Esophagus squamous epithelium (tissue), 5 donors: Measurements from ENCODE around the gene SLC9A8. TPM values are rescaled to one million over a fixed set of nuclear protein-coding genes. Genes with fewer than 3 reads are reported as not detected.
"Not testable (repeated sequence)": the region's sequence is repeated elsewhere in the genome, so short reads cannot be mapped to it uniquely, and the experiment has no call there.

ENCODE experiments used
- DNase-seq: peaks from one replicate; lab custom pipeline; 2025; lab: John Stamatoyannopoulos, UW
- H3K27ac ChIP-seq, 4 donors: fragments of 200-600 bp; sonication (generic); one replicate each; pipeline ENCODE4 v1.5.1; 2016 to 2019; ENCODE audit warnings: mild to moderate bottlenecking in 1 of 4
- H3K27me3 ChIP-seq, 4 donors: fragments of 200-600 bp; sonication (generic); 1 replicate in 3 of 4; 2 replicates in 1 of 4; pipeline versions ENCODE4 v1.5.1 to v1.6.0; 2017 to 2021; ENCODE audit warnings: antibody characterized with exemption in 1 of 4
- H3K36me3 ChIP-seq, 3 donors: fragments of 200-600 bp; sonication (generic); one replicate each; pipeline ENCODE4 v1.5.1; 2016 to 2019
- H3K4me1 ChIP-seq, 3 donors: fragments of 200-600 bp; sonication (generic); one replicate each; pipeline ENCODE4 v1.5.1; 2017 to 2019
- H3K4me3 ChIP-seq, 4 donors: fragments of 200-600 bp; sonication (generic); 1 replicate in 3 of 4; 2 replicates in 1 of 4; pipeline ENCODE4 v1.5.1; 2016 to 2019; ENCODE audit warnings: mild to moderate bottlenecking in 2 of 4, moderate library complexity in 1 of 4
- H3K9me3 ChIP-seq, 3 donors: fragments of 200-600 bp; sonication (generic); one replicate each; pipeline ENCODE4 v1.5.1; 2016 to 2019
- CTCF ChIP-seq, 6 experiments: fragments of 450-650 bp in 4 of 6; fragments of 200-600 bp in 2 of 6; sonication (generic) in 2 of 6; IDR thresholded peaks; one replicate each; pipeline ENCODE4 v1.5.1; 2016 to 2019; ENCODE audit warnings: antibody characterized with exemption in 6 of 6, mild to moderate bottlenecking in 4 of 6, moderate library complexity in 4 of 6
- POLR2A ChIP-seq, 4 donors: fragments of 450-650 bp; IDR thresholded peaks; one replicate each; pipeline ENCODE4 v1.6.1; 2017; ENCODE audit warnings: antibody characterized with exemption in 4 of 4, mild to moderate bottlenecking in 4 of 4, moderate library complexity in 3 of 4
- whole genome bisulfite sequencing, 2 donors: methylation state at CpG; one replicate each; pipeline ENCODE4 v1.1.5; 2018; 5-methylcytosine and 5-hydroxymethylcytosine counted together
- intact Hi-C: fragments of 100-400 bp; cut with DNase I; formaldehyde crosslinking; loops from one replicate; pipeline ENCODE4 v1.15.0; 2022
- total RNA-seq, 4 donors: library from RNA; depleted of rRNA; stranded (reverse); fragments of >200 nt; gene quantifications; one replicate each; pipeline ENCODE4 v1.1.0, GENCODE V29; 2016
- donor health status: DM: yes; HTN: yes; CAD: no.

SLC9A8 gene
- total RNA-seq, 4 donors from 2014 or later: 11.5 to 14.1 (median 11.9) TPM

DNA sequence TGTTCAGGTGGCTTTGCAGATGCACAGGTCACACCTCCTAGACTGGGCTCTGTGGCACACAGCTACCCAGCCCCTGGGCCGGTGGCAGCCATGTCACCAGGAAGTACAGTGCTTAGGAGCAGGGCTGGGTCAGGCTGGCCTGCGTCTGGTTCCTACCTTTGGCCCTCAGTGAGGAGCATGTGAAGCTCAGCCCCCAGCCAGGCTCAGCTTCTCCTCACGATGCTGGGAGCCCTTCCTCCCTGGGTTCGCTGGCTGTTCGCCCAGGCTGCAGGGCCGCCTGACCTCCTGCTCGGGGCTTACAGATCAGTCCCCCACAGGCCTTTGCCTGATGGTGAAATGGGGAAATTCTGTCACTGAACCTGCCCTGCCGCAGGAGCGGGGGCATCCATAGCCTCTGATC, 79.6 kb downstream of the SLC9A8 start:
- no peak overlapping the region for H3K4me3 ChIP-seq
- H3K36me3 ChIP-seq: peaks cover 0 to 32% (median 5%) of the 10 kb centered on the region in 3 donors
- intact Hi-C loops: no loop called here
- no peaks in the 10 kb centered on the region for H3K9me3 ChIP-seq
- peaks cover 0 to 68% (median 19%) of the 10 kb centered on the region in 3 donors for H3K4me1 ChIP-seq
- WGBS, 2 donors: 80 to 100% methylated on average over 1 to 2 of the region's 9 CpGs
- H3K27me3 ChIP-seq: no peaks in the 10 kb centered on the region
- no peak for DNase-seq
- no peak for TF ChIP-seq POLR2A (IDR thresholded peaks at IDR 0.05)
- TF ChIP-seq CTCF (IDR thresholded peaks at IDR 0.05): no peak
- H3K27ac ChIP-seq: no peak overlapping the region

- WGBS, 2 donors: 68 to 79% methylated on average over 7 to 10 of the region's 11 CpGs
- Histone ChIP-seq H3K4me3 (no peak overlapping the region), H3K27ac (peak overlapping the region in 1 of 4 donors; percentile 63), H3K36me3 (peaks cover 0 to 26% (median 3%) of the 10 kb centered on the region in 3 donors), H3K9me3 (no peaks in the 10 kb centered on the region), H3K4me1 (peaks cover 0 to 62% (median 15%) of the 10 kb centered on the region in 3 donors), H3K27me3 (no peaks in the 10 kb centered on the region)
- DNase-seq: no peak
- TF ChIP-seq POLR2A (IDR thresholded peaks at IDR 0.05): no peak
- TF ChIP-seq CTCF (IDR thresholded peaks at IDR 0.05): no peak
- intact Hi-C loops: no loop called here
Measured at GRCh38 chr20:49892817-49893216, 80.2 kb downstream of the SLC9A8 start.

DNA sequence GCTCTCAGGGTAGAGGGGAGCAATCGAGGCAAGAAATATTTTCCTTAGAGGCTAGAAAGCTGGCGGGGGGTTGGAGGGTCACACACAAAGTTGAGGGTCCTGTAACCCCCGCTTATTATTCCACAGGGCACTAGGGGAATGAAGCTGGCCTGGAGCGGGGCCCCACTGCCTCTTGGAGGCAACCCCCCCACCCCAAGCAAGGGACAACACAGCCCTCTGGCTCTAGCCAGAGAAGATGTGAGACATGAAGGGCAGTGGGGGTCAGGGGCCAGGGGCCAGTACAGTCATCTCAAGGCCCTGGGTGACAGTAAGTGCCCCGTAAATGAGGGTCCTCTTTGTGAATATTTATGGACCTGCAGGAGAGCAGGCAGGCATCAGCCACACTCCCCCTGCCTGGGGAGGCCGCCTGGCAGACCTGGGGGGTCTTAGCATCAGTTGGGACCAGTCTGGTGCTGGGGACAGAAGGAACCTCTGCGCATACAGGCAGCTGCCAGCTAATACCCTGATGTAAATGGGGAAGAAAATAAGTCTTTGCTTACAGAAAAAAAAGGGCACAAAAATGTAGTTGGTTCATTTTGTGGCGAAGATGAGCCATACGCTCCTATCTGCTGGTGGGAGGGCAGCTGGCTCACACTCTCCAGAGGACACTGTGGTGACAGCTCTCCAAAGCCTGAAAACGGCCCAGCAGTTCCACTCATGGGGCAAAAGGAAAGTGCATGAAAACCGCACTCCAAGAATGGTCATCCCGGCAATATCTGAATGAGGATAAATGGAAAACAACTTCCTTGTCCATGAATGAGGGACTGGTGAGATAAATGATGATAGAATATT, 80.8 kb downstream of the SLC9A8 start:
- no peak for DNase-seq
- Histone ChIP-seq H3K36me3 (peaks cover 0 to 20% (median 0%) of the 10 kb centered on the region in 3 donors), H3K9me3 (no peaks in the 10 kb centered on the region), H3K27ac (peak overlapping the region in 2 of 4 donors; percentile 32 to 63), H3K4me3 (peak overlapping the region in 1 of 4 donors; percentile 19), H3K27me3 (no peaks in the 10 kb centered on the region), H3K4me1 (peaks cover 0 to 56% (median 9%) of the 10 kb centered on the region in 3 donors)
- no peak for TF ChIP-seq POLR2A (IDR thresholded peaks at IDR 0.05)
- no peak for TF ChIP-seq CTCF (IDR thresholded peaks at IDR 0.05)
- intact Hi-C loops: no loop called here
- 56 to 74% methylated on average over 5 to 12 of the region's 12 CpGs for WGBS, 2 donors

DNA sequence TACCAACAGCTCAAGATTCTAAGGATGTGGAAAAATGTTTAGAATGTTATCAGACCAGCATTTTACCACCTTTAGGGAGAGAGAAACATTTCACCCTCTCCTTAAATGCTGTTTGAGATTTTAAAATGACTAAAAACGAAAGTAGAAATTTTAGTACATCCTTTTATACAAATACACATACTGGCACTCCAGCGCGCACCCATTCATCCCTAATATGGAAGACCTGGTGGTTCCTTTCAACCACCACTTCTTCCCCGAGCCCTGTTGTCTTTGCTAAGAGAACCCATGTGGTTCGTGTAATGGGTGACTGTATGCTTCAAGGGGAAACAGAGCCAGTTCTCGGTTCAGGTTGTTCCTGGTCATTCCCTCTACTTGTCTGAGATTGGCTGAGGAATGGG, 81.4 kb downstream of the SLC9A8 start:
- no peak for DNase-seq
- intact Hi-C loops: no loop called here
- Histone ChIP-seq H3K27me3 (no peaks in the 10 kb centered on the region), H3K4me3 (peak overlapping the region in 1 of 4 donors; percentile 19), H3K27ac (peak overlapping the region in 1 of 4 donors; percentile 63), H3K36me3 (peaks cover 0 to 13% (median 0%) of the 10 kb centered on the region in 3 donors), H3K9me3 (no peaks in the 10 kb centered on the region), H3K4me1 (peaks cover 0 to 50% (median 5%) of the 10 kb centered on the region in 3 donors)
- TF ChIP-seq CTCF (IDR thresholded peaks at IDR 0.05) (no peak), POLR2A (IDR thresholded peaks at IDR 0.05) (no peak)
- 46 to 77% methylated on average over 6 of the region's 6 CpGs for WGBS, 2 donors

DNA sequence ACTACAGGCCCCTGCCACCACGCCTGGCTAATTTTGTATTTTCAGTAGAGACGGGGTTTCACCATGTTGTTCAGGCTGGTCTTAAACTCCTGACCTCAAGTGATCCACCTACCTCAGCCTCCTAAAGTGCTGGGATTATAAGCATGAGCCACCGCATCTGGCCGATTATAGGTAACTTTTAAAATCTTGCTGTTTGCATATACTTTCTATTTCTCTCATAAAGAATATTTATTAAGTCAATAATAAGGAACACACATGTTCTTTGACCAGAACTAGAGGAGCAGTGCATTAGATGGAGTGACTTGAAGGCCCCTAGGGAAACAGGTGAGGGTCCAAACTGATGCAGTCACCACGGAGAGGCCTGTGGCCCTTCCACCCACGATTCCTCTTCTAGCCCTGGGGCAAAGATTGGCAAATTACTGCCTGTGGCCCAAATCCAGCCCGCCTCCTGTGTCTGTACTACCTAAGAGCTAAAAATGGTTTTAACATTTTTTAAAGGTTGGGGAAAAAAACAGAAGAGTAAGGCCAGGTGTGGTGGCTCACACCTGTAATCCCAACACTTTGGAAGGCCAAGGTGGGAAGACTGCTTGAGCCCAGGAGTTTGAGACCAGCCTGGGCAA, 83.0 kb downstream of the SLC9A8 start:
- H3K27me3 ChIP-seq, H3K36me3 ChIP-seq, DNase-seq, H3K27ac ChIP-seq, H3K4me3 ChIP-seq, intact Hi-C loops, H3K9me3 ChIP-seq: not testable (repeated sequence)
- WGBS, 2 donors: 70 to 83% methylated on average over 6 to 7 of the region's 7 CpGs
- peaks cover 0 to 35% (median 2%) of the 10 kb centered on the region in 3 donors for H3K4me1 ChIP-seq
